SK-N-MC (cell line): ENCODE data around the gene HOXD9.

ENCODE experiments used
- EZH2 ChIP-seq: fragments of 200-600 bp; sonication (generic); IDR thresholded peaks from one replicate; pipeline ENCODE4 v1.6.1; 2017; ENCODE audit warnings: antibody characterized with exemption
- POLR2AphosphoS5 ChIP-seq: IDR thresholded peaks from 2 replicates; pipeline ENCODE4 v1.6.1; 2012; ENCODE audit warnings: mild to moderate bottlenecking, low read depth, low read length, borderline replicate concordance

- TF ChIP-seq POLR2AphosphoS5 (no peak), EZH2 (no peak)
These were observed 10.6 kb upstream of the HOXD9 start for GRCh38 chr2:176111846-176112374.
